Heart left ventricle (tissue), 16 donors: ENCODE measurements around the gene CENPN. TPM values are rescaled to one million over a fixed set of nuclear protein-coding genes. Genes with fewer than 3 reads are reported as not detected.

ENCODE experiments used
- ATAC-seq, 4 donors: fragments of 200-7000 bp; cut with Tn5 transposase; one replicate each; pipeline ENCODE4 v1.9.1; 2020 to 2022; ENCODE audit warnings: moderate library complexity in 4 of 4, mild to moderate bottlenecking in 3 of 4, moderate number of reproducible peaks in 1 of 4
- DNase-seq, 5 donors: peaks; one replicate each; pipeline ENCODE4 v3.0.0-alpha.2; 2020
- H3K27ac ChIP-seq, 12 donors: fragments of 200-600 bp; sonication (generic) in 4 of 12; one replicate each; pipeline versions ENCODE4 v1.5.0 to v1.8.0; 2016 to 2022; ENCODE audit warnings: mild to moderate bottlenecking in 2 of 12
- H3K27me3 ChIP-seq, 9 donors: fragments of 200-600 bp; sonication (generic) in 2 of 9; one replicate each; pipeline versions ENCODE4 v1.5.1 to v1.8.0; 2016 to 2022; ENCODE audit warnings: mild to moderate bottlenecking in 3 of 9
- H3K36me3 ChIP-seq, 9 donors: fragments of 200-600 bp; sonication (generic) in 2 of 9; one replicate each; pipeline versions ENCODE4 v1.5.0 to v1.8.0; 2018 to 2022; ENCODE audit warnings: mild to moderate bottlenecking in 2 of 9
- H3K4me1 ChIP-seq, 12 donors: fragments of 200-600 bp; sonication (generic) in 4 of 12; one replicate each; pipeline versions ENCODE4 v1.5.0 to v1.8.0; 2016 to 2022; ENCODE audit warnings: mild to moderate bottlenecking in 3 of 12
- H3K4me3 ChIP-seq, 12 donors: fragments of 200-600 bp; sonication (generic) in 4 of 12; one replicate each; pipeline versions ENCODE4 v1.5.0 to v1.8.0; 2017 to 2022; ENCODE audit warnings: mild to moderate bottlenecking in 9 of 12, moderate library complexity in 4 of 12
- H3K9me3 ChIP-seq, 12 donors: fragments of 200-600 bp; sonication (generic) in 4 of 12; one replicate each; pipeline versions ENCODE4 v1.5.0 to v1.8.0; 2016 to 2022; ENCODE audit warnings: mild to moderate bottlenecking in 1 of 12
- CTCF ChIP-seq, 12 donors: fragments of 200-600 bp; sonication (generic) in 4 of 12; IDR thresholded peaks; one replicate each; pipeline versions ENCODE4 v1.5.0 to v1.8.0; 2018 to 2022; ENCODE audit warnings: antibody characterized with exemption in 12 of 12, mild to moderate bottlenecking in 5 of 12
- POLR2A ChIP-seq, 2 donors: fragments of 450-650 bp; IDR thresholded peaks; one replicate each; pipeline ENCODE4 v1.6.1; 2017; ENCODE audit warnings: antibody characterized with exemption in 2 of 2, mild to moderate bottlenecking in 2 of 2, moderate library complexity in 2 of 2
- WGBS, 4 donors: extraction: QIAGEN DNeasy Blood & Tissue Kit in 2 of 4; methylation state at CpG; one replicate each; pipeline versions ENCODE4 v1.1.5 to v1.1.7; 2013 to 2018; 5-methylcytosine and 5-hydroxymethylcytosine counted together
- intact Hi-C, 10 donors: fragments of 100-400 bp; cut with DNase I; formaldehyde crosslinking; loops; one replicate each; pipeline versions ENCODE4 v1.11.1 to v1.14.2; 2022
- polyA plus RNA-seq, 2 donors: library from polyadenylated mRNA; stranded (reverse); fragments of 200-250 nt; gene quantifications; one replicate each; pipeline ENCODE4 v1.2.3, GENCODE V29; 2013
- total RNA-seq, 9 donors: library from RNA; depleted of rRNA in 2 of 9; stranded (reverse); fragments of >200 nt in 2 of 9; fragmentation: NEBNext Ultra II Directional in 3 of 9; extraction: Animal tissue kit (Norgen Biotek cat#: 25700) in 3 of 9; gene quantifications; one replicate each; pipeline versions ENCODE4 v1.1.0 to v1.2.4, GENCODE V29; 2016 to 2023
- donor health status: ischemic (EF 13 %, LVEDD 7.1; RV severe dilation, severe dysfunction).
- donor health status: healthy with polysubstance abuse.
- donor health status: DM: no; HTN: yes; CAD: no.
- donor health status: DM: no; HTN: no; CAD: no.
- donor health status: ischemic (EF 25% LVEDD 6.9; RV normal size, moderate dysfunction).
- donor health status: ischemic (EF 25% LVEDD 5.7; RV mildly dilated, moderate dysfunction).
- donor health status: healthy.
- donor health status: DM: yes; HTN: yes; CAD: no.
- donor health status: ischemic (EF 35%, LVEDD 5.7; RV mildly dilated, moderate dysfunction).
- donor health status: nonischemic (EF 11% LVEDD 7.7; RV severe dilation, severe dysfunction).
- donor health status: DM: yes; HTN: yes; CAD: no.
- donor health status: PGD.
- donor health status: ischemic (EF 29% LVEDD 5.4; RV normal size, mild dysfunction).
- donor health status: nonischemic (EF 23%, LVEDD 6.1; RV moderate dilation, normal function).

Gene CENPN
- total and polyA plus RNA-seq, 11 donors = 1.9 to 14.8 (median 10.3) TPM

- Histone ChIP-seq H3K27me3 (no peaks in the 10 kb centered on the region), H3K27ac (no peak overlapping the region), H3K4me3 (no peak overlapping the region), H3K36me3 (peaks cover 0 to 9% (median 0%) of the 10 kb centered on the region in 9 donors), H3K4me1 (no peaks in the 10 kb centered on the region), H3K9me3 (peaks cover 0 to 24% (median 9%) of the 10 kb centered on the region in 12 donors)
- TF ChIP-seq CTCF (IDR thresholded peaks at IDR 0.05) (no peak), POLR2A (IDR thresholded peaks at IDR 0.05) (no peak)
- intact Hi-C loops = no loop called here
- WGBS, 4 donors = 66 to 72% (median 67%) methylated on average over 2 of the region's 2 CpGs
- no peak for ATAC-seq
- DNase-seq = no peak
These were observed 42.7 kb upstream of the CENPN start for GRCh38 chr16:80964351-80964750.

- peaks cover 0 to 19% (median 0%) of the 10 kb centered on the region in 9 donors for H3K36me3 ChIP-seq
- DNase-seq (no peak), ATAC-seq (no peak)
- WGBS, 4 donors = 77 to 97% (median 95%) methylated on average over 4 of the region's 4 CpGs
- no peak overlapping the region for H3K4me3 ChIP-seq
- peaks cover 0 to 1% (median 0%) of the 10 kb centered on the region in 12 donors for H3K9me3 ChIP-seq
- intact Hi-C loops = no loop called here
- H3K4me1 ChIP-seq = no peaks in the 10 kb centered on the region
- no peaks in the 10 kb centered on the region for H3K27me3 ChIP-seq
- H3K27ac ChIP-seq = no peak overlapping the region
- TF ChIP-seq CTCF (IDR thresholded peaks at IDR 0.05) (no peak), POLR2A (IDR thresholded peaks at IDR 0.05) (no peak)
These were observed 40.4 kb upstream of the CENPN start for GRCh38 chr16:80966617-80967016.

DNA sequence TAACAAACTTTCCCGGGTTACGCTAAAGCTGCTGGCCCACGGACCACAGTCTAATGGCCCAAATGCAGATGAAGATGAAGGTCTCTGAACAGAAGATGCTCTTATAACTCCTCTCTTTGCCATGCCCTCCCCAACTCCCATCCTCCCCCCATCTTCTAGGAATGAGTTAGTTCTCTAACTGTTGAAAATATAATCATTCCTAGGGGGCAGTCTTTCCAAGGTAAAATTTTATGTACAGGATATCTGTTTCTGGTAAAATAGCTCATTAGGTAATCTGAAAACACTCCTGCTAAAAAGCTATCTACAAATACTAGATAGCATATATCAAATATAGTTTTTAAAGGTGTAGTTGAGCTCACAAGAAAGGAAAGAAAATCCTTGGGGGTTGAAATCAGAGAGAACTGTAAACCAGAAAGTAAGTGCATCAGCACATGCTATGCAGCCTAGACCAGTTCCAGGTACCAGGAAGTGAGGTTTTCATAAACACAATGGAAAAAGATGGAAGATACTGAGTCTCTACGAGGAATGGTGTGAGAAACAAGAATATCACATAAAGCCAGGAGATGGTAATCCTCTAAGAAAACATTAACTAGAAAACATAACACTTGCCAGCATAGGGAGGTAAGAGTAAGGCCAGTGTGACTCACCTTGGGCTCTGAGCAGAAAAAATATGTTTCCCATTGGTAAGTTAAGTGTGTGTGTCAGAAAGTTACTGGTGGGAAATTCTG lies 38.5 kb upstream of the CENPN start:
- H3K9me3 ChIP-seq = no peaks in the 10 kb centered on the region
- no peaks in the 10 kb centered on the region for H3K27me3 ChIP-seq
- WGBS, 4 donors = 79 to 92% (median 90%) methylated on average over 4 of the region's 4 CpGs
- no peaks in the 10 kb centered on the region for H3K4me1 ChIP-seq
- H3K27ac ChIP-seq = no peak overlapping the region
- TF ChIP-seq CTCF (IDR thresholded peaks at IDR 0.05) (no peak), POLR2A (IDR thresholded peaks at IDR 0.05) (no peak)
- intact Hi-C loops = no loop called here
- DNase-seq = no peak
- H3K4me3 ChIP-seq = no peak overlapping the region
- ATAC-seq = no peak
- peaks cover 0 to 21% (median 0%) of the 10 kb centered on the region in 9 donors for H3K36me3 ChIP-seq

DNA sequence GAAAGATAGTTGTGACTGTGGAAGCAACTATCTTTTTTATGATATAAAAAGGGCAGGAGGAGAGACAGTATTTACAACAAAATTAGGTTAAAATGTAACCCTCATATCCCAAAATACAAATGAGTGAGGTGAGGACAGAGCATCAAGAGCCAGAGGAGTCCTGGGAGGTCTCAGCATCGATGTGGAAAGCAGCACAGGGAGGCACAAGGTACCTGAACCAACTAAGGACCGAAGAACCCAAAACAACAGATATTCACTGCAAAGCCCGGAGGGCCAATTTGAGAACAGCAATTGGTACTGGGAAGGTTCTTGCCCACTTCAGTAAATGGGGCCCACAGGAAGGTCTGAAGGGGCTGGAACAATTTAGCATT lies 37.9 kb upstream of the CENPN start:
- no peak for ATAC-seq
- WGBS, 4 donors = 96 to 99% (median 97%) methylated on average over 3 of the region's 3 CpGs
- TF ChIP-seq CTCF (IDR thresholded peaks at IDR 0.05) = no peak
- TF ChIP-seq POLR2A (IDR thresholded peaks at IDR 0.05) = no peak
- Histone ChIP-seq H3K4me1 (no peaks in the 10 kb centered on the region), H3K4me3 (no peak overlapping the region), H3K27ac (no peak overlapping the region), H3K9me3 (no peaks in the 10 kb centered on the region), H3K36me3 (peaks cover 0 to 21% (median 0%) of the 10 kb centered on the region in 9 donors), H3K27me3 (no peaks in the 10 kb centered on the region)
- intact Hi-C loops = no loop called here
- no peak for DNase-seq
